HL-60/S4 treated with phorbol 12-myristate 13-acetate at 8.2 ng/mL for 4 days and 3 days (cell line): ENCODE results near the gene SNRNP70.
"Not testable (repeated sequence)": the region's sequence is repeated elsewhere in the genome, so short reads cannot be mapped to it uniquely, and the experiment has no call there.

Experiments
- in situ Hi-C: fragments of 300-500 bp; cut with MboI; formaldehyde crosslinking; loops from 2 replicates; pipeline ENCODE4 v1.15.0; 2022; ENCODE audit warnings: low sequenced_read_pairs

The SNRNP70 gene

GRCh38 chr19:49118565-49119410 lies 33.5 kb downstream of the SNRNP70 start, which contains the start of gene C19orf73:
Gene C19orf73 (minus strand): TSS chr19:49119143. CDS start chr19:49119022, 121 bp downstream.
- in situ Hi-C loops, result no loop called here

- in situ Hi-C loops, result no loop called here
Observed at GRCh38 chr19:49119411-49120324, 34.4 kb downstream of the SNRNP70 start, which contains the start of gene PPFIA3. Gene PPFIA3 (plus strand): TSS chr19:49119544. CDS start chr19:49127874, 8,330 bp downstream.

GRCh38 chr19:49120325-49120683 lies 35.1 kb downstream of the SNRNP70 start:
- in situ Hi-C loops, result no loop called here

DNA sequence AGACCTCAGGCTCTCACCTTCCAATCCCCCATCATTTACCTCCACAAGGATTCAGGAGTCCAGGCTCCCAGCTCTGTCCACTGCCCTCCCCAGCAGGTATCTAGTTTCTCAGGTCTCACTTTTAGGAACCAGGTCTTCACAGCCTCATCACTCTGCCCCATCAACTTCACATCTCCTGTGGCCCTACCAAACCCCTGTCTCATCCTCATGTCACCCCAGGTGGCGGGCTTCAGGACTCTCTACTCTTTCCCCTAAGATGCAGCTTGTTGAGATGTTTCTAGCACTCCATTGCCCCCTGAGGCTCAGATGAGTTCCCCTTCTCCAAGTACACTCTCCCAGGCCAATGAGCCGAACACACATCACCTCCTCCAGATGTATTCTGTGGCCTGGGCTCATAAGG lies 35.6 kb downstream of the SNRNP70 start:
- in situ Hi-C loops, result no loop called here

DNA sequence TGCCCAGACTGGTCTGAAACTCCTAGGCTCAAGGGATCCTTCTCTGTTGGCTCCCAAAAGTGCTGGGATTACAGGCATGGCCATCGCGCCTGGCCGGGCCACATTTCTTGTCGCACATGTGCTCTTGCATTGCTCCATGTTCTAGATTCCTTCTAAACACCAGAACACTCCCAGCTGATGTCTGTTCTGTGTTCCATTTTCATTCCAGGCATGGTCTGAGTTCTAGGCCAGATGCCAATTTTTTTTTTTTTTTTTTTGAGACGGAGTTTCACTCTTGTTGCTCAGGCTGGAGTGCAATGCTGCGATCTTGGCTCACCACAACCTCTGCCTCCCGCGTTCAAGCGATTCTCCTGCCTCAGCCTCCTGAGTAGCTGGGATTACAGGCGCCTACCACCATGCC lies 36.6 kb downstream of the SNRNP70 start:
- in situ Hi-C loops, result not testable (repeated sequence)

DNA sequence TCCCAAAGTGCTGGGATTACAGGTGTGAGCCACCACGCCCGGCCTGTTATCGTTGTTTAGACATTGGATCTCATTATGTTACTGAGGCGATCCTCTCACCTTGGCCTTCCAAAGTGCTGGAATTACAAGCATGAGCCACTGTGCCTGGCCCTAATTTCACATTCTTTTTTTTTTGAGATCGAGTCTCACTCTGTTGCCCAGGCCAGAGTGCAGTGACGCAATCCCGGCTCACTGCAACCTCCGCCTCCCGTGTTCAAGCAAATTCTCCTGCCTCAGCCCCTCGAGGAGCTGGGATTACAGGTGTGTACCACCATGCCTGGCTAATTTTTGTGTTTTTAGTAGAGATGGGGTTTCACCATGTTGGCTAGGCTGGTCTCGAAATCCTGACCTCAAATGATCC lies 38.0 kb downstream of the SNRNP70 start:
- in situ Hi-C loops, result not testable (repeated sequence)

DNA sequence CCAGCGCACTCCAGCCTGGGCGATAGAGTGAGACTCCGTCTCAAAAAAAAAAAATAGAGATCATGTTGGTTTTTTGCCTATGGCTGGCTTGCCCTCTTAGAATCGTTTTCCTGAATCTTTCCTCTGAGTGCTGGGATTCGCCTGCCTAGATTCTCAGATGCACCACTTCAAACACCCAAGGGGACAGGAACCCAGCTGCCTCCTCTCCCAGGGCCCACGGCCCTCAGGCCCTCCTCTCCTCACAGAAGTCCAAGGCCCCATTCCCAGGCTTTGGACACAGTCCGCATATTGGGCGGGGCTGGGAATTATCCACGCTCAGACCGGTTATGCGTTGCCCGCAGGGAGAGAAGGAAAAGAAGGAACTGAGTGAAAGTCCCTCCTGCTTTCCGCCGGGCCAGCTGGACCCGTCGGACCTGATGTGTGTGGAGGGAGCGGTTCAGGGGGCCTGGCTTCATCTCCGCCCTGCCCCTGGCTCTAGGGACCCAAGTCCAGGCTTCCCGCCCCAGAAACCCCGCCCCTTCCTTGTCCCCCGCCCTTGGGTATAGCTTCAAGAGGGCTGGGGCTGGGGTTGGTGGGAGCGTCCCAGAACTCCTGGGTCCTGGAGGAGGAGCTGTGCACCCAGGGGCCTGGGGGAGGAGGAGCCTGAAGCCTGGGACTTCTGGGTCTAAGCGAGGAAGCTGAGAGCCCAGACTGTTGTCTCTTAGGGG lies 39.9 kb downstream of the SNRNP70 start:
- in situ Hi-C loops, result no loop called here

- in situ Hi-C loops, result no loop called here
Observed at GRCh38 chr19:49126575-49126974, 41.3 kb downstream of the SNRNP70 start.

DNA sequence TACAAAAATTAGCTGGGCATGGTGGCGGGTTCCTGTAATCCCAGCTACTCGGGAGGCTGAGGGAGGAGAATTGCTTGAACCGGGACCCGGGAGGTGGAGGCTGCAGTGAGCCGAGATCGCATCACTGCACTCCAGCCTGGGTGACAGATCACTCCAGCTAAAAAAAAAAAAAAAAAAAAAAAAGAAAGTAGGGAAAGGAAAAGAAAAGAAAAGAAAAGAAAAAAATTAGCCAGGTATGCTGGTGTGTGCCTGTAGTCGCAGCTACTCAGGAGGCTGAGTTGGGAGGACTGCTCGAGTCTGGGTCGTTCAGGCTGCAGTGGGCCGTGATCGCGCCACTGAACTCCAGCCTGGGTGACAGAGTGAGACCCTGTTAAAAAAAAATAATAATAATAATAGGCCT lies 42.0 kb downstream of the SNRNP70 start:
- in situ Hi-C loops, result not testable (repeated sequence)

GRCh38 chr19:49127674-49128544 lies 42.7 kb downstream of the SNRNP70 start:
- in situ Hi-C loops, result no loop called here

DNA sequence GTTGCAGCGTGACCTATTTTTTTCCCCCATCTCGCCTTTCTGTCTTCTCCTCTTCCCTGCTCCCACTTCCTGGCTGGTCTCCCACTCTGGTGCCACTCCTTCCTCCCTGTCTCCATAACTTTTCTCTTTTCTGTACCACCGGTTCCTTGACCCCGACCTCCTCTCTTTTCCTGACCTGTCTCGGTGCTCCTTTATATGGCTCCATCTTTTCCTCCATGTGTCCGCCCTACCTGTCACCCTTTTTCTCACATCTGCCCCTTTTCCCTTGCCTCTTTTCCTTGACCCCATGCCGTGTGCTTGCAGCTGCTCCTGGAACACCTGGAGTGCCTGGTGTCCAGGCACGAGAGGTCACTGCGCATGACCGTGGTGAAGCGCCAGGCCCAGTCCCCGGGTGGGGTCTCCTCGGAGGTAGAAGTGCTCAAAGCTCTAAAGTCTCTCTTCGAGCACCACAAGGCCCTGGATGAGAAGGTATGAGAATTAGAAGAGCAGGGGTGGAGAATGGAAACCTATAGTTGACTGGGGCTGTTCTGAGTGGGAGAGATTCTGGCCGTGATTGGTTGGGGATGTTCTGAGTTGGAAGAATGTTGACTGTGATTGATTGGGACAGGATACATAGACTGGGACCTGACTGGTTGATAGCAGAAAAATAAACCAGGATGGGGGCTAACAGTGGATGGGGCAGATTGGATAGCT lies 43.4 kb downstream of the SNRNP70 start:
- in situ Hi-C loops, result no loop called here

DNA sequence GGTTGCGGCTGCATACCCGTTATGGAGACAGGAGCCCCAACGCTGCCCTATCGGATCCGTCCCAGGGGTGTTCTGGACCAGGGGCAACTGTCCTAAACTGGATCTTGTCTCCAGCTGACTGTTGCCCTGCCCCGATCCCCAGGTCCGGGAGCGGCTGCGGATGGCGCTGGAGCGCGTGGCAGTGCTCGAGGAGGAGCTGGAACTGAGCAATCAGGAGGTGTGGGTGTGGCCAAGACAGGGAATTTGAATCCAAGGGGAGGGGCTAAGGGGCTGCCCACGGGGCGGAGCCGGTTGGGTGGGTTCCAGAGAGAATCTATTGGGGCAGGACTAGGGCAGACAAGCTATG lies 44.0 kb downstream of the SNRNP70 start:
- in situ Hi-C loops, result no loop called here

- in situ Hi-C loops, result no loop called here
Observed at GRCh38 chr19:49130325-49130724, 45.1 kb downstream of the SNRNP70 start.

GRCh38 chr19:49132974-49133609 lies 47.8 kb downstream of the SNRNP70 start:
- in situ Hi-C loops, result no loop called here

DNA sequence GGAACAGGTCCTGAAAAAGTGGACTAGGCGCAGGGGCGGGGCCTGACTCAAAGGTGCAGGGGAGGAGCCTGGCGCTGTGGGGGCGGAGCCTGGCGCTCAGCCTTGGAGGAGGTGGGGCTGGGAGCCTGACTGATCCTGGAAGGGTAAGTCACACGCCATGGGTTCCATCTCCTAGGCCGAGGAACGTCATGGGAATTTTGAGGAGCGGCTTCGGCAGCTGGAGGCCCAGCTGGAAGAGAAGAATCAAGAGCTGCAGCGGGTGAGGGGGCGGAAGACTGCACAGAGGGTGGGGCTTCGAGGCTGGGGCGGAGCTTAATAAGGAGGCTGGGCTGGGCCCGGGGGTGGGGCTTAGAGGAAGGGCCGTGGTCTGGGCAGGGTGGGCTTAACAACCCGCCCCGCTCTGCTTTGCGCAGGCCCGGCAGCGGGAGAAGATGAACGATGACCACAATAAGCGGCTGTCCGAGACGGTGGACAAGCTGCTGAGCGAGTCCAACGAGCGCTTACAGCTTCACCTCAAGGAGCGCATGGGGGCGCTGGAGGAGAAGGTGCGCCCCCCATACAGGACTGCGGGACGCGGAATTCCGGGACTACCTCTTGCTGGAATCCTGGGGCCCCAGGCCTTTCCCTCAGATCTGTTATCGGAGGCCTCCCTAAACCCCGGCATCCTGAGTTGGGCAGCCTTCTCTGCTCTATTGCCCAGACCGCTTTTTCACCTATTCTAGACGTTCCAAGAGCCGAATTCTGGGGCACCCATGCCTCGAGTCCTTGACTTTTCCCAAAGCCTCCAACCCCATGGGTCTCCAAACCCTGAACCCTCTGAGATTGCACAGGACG lies 48.6 kb downstream of the SNRNP70 start:
- in situ Hi-C loops, result no loop called here

- in situ Hi-C loops, result no loop called here
Observed at GRCh38 chr19:49135686-49136085, 50.4 kb downstream of the SNRNP70 start.

DNA sequence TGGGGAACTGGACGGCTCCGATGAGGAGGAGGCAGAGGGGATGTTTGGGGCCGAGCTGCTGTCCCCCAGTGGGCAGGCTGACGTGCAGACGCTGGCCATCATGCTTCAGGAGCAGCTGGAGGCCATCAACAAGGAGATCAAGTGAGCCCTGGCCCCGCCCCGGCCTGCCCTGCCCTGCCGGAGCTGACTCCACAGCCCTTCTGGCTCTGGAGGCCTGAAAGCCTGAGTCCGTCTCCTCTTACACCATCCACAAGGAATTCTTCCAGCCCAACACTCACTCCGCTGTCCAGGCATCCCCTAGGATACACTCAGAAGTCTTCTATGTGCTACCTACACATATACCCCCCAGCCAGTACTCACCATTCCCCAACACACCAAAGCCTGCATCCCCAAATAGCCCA lies 51.5 kb downstream of the SNRNP70 start:
- in situ Hi-C loops, result no loop called here

GRCh38 chr19:49140951-49141350 lies 55.7 kb downstream of the SNRNP70 start:
- in situ Hi-C loops, result no loop called here
